RWPE1 (cell line): Measurements from ENCODE around the gene GYS1.

Experiments
- CTCF ChIA-PET: fragments of 350-600 bp; sonication (Branson Sonifier 250); formaldehyde crosslinking; extraction: SDS; loops from one replicate; lab custom pipeline; 2021; lab: Yijun Ruan, JAX
- POLR2A ChIA-PET: fragments of 400-600 bp; formaldehyde crosslinking; extraction: SDS; loops from one replicate; lab custom pipeline; 2020; ENCODE audit warnings: antibody characterized with exemption; ENCODE audit not compliant: low non-redundant PET; lab: Yijun Ruan, JAX
- DNase-seq: peaks from one replicate; pipeline ENCODE4 v3.0.0; 2012; ENCODE audit warnings: low spot score
- H3K27ac ChIP-seq: fragments of 450-650 bp; 2 replicates; pipeline ENCODE4 v1.5.1; 2017
- TF ChIP-seq, protein P1 (sequence below): fragments of 450-650 bp; conservative IDR thresholded peaks from 2 replicates; pipeline ENCODE4 v1.5.1; 2017; ENCODE audit warnings: low read depth, mild to moderate bottlenecking

GYS1 gene

GRCh38 chr19:49011194-49011593 is 18.1 kb upstream of the GYS1 start:
- DNase-seq, result no peak
- ChIA-PET POLR2A (no interaction called here), CTCF (interaction anchor here (2.5 kb wide), 1 partner anchor 11 kb away, joined by 10 read pairs; no protein-coding TSS in a partner anchor)
- peak overlapping the region; percentile 32; the same call in 1 of the 2 replicates for H3K27ac ChIP-seq
- TF ChIP-seq, protein P1, sequence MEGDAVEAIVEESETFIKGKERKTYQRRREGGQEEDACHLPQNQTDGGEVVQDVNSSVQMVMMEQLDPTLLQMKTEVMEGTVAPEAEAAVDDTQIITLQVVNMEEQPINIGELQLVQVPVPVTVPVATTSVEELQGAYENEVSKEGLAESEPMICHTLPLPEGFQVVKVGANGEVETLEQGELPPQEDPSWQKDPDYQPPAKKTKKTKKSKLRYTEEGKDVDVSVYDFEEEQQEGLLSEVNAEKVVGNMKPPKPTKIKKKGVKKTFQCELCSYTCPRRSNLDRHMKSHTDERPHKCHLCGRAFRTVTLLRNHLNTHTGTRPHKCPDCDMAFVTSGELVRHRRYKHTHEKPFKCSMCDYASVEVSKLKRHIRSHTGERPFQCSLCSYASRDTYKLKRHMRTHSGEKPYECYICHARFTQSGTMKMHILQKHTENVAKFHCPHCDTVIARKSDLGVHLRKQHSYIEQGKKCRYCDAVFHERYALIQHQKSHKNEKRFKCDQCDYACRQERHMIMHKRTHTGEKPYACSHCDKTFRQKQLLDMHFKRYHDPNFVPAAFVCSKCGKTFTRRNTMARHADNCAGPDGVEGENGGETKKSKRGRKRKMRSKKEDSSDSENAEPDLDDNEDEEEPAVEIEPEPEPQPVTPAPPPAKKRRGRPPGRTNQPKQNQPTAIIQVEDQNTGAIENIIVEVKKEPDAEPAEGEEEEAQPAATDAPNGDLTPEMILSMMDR, result no peak

DNA sequence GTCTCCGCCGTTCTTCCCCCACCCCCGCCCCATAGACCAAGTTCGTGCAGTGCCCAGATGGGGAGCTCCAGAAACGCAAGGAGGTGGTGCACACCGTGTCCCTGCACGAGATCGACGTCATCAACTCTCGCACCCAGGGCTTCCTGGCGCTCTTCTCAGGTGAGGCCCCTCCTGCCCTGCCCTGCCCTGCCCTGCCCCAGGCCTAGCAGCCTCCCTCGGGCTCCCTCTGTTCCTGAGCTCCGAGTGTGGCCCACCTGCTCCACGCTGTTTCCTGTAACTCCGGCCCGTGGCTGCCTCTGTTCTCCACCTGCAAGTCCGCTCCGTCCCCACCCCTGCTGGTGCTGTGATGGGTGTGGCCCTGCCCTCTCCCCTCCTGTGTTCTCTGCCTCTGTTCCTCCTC is 17.3 kb upstream of the GYS1 start:
- CTCF ChIA-PET, result interaction anchor here (0.5 kb wide), 1 partner anchor 16 kb away, joined by 6 read pairs; no protein-coding TSS in a partner anchor
- POLR2A ChIA-PET, result no interaction called here
- TF ChIP-seq, protein P1, result no peak
- DNase-seq, result no peak
- H3K27ac ChIP-seq, result no peak overlapping the region

DNA sequence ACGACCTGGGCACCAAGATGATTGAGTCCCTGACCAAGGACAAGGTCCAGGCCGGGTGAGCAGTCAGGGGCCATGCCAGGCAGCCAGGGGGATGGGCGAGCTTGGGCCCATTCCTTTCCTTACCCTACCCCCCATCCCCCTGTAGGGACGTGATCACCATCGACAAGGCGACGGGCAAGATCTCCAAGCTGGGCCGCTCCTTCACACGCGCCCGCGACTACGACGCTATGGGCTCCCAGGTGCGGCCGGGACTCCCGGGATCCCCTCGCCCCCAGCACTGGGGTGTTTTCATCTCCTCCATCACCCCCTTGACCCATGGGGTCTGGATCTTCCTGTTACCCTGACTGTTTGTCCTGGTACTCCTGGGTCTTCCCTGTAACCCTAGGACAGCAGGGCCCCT is 16.7 kb upstream of the GYS1 start:
- ChIA-PET POLR2A (no interaction called here), CTCF (interaction anchor here (0.5 to 1.3 kb wide), 3 partner anchors 12 to 107 kb away, joined by 3 to 6 read pairs (median 3); no protein-coding TSS in a partner anchor)
- no peak overlapping the region for H3K27ac ChIP-seq
- DNase-seq, result no peak
- TF ChIP-seq, protein P1, result no peak

DNA sequence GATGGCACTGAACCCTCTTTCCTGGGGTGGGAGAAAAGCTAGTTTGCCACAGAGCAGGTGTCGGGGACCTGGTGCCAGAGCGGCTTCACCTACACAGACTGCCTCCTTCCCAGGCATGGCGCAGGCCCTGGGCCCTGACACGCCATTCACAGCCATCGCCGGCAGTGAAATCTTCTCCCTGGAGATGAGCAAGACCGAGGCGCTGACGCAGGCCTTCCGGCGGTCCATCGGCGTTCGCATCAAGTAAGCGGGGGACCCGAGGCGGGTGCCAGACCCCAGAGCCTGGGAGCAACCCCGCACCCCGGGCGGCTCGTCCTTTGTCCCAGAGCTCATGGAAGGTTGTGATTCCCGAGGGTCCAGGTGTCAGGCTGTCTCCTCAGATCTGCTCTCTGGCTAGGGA is 13.8 kb upstream of the GYS1 start:
- no peak for DNase-seq
- ChIA-PET CTCF (interaction anchor here (1.1 kb wide), 1 partner anchor 14 kb away, joined by 4 read pairs; the partner anchor contains the start of genes GYS1 and RUVBL2), POLR2A (no interaction called here)
- TF ChIP-seq, protein P1, result no peak
- 0 out of 2 replicates have a peak overlapping the region, but pooled peaks have one; percentile 12 for H3K27ac ChIP-seq

- ChIA-PET POLR2A (no interaction called here), CTCF (no interaction called here)
- no peak for DNase-seq
- TF ChIP-seq, protein P1, result no peak
- peak overlapping the region; percentile 12; the same call in 1 of the 2 replicates for H3K27ac ChIP-seq
These were observed 12.0 kb upstream of the GYS1 start for GRCh38 chr19:49004964-49005614.

- ChIA-PET CTCF (no interaction called here), POLR2A (no interaction called here)
- TF ChIP-seq, protein P1, result no peak
These were observed 11.0 kb upstream of the GYS1 start for GRCh38 chr19:49004133-49004532.

More at GRCh38 chr19:49004133-49004532, 11.0 kb upstream of the GYS1 start:
- no peak overlapping the region for H3K27ac ChIP-seq
- DNase-seq, result no peak
